Measurements from ENCODE around the gene WDTC1. TPM values are rescaled to one million over a fixed set of nuclear protein-coding genes. Genes with fewer than 3 reads are reported as not detected.

The WDTC1 gene
- total and polyA plus RNA-seq, 9 donors, result 20.2 to 43.9 (median 29.2) TPM

DNA sequence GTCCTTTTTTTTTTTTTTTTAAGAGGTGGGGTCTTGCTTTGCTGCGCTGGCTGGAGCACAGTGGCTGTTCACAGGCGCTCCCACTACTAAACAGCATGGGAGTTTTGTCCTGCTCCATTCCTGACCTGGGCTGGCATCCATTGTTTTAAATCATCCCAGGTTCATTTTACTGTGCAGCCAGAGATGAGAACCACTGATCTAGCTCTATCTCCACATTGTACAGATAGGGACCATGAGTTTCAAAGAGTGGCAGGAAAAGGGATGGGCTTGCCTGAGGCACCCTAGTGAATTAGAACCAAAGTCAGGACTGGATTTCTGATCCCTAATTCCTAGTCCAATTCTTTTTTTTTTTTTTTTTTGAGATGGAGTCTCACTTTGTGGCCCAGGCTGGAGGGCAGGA, 80.3 kb downstream of the WDTC1 start:
- no peaks in the 10 kb centered on the region for H3K4me1 ChIP-seq (ENCODE audit: insufficient read depth)
- TF ChIP-seq EP300 (IDR thresholded peaks at IDR 0.05), result no peak
- no peaks in the 10 kb centered on the region for H3K36me3 ChIP-seq
- H3K9me3 ChIP-seq, result no peaks in the 10 kb centered on the region
- no peak overlapping the region for H3K27ac ChIP-seq
- no peak for DNase-seq
- H3K4me3 ChIP-seq, result no peak overlapping the region
- intact Hi-C loops (cut with DNase I), result no loop called here
- no peaks in the 10 kb centered on the region for H3K27me3 ChIP-seq
- WGBS, 3 donors, result 38 to 44% (median 39%) methylated on average over 2 of the region's 2 CpGs

DNA sequence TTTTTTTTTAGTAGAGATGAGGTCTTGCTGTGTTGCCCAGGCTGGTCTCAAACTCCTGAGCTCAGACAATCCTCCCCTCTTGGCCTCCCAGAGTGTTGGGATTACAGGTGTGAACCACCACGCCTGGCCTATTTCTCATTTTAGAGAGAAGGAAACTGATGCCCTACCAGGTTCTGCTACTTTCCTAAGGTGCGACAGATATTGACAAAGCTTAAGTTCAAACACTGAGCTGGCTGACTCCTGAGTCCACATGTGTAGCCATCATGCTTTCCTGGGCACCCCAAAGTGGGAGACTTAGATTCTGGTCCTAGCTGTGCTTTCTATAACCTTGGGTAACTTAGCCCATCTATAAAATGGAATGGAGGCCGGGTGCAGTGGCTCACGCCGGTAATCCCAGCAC, 82.4 kb downstream of the WDTC1 start:
- DNase-seq, result no peak
- Histone ChIP-seq H3K27me3 (no peaks in the 10 kb centered on the region), H3K4me1 (ENCODE audit: insufficient read depth) (no peaks in the 10 kb centered on the region), H3K9me3 (no peaks in the 10 kb centered on the region), H3K36me3 (no peaks in the 10 kb centered on the region), H3K27ac (no peak overlapping the region), H3K4me3 (no peak overlapping the region)
- intact Hi-C loops (cut with DNase I), result no loop called here
- WGBS, 3 donors, result 78 to 91% (median 83%) methylated on average over 5 of the region's 5 CpGs
- TF ChIP-seq POLR2A (IDR thresholded peaks at IDR 0.05), result no peak
- no peak for TF ChIP-seq EP300 (IDR thresholded peaks at IDR 0.05)
- TF ChIP-seq CTCF (IDR thresholded peaks at IDR 0.05), result no peak

- 7 to 14% (median 12%) methylated on average over 4 of the region's 4 CpGs for WGBS, 3 donors
- intact Hi-C loops (cut with DNase I), result no loop called here
Measured at GRCh38 chr1:27318136-27318535, 83.7 kb downstream of the WDTC1 start.

GRCh38 chr1:27318596-27318995, 84.2 kb downstream of the WDTC1 start:
- no peak overlapping the region for H3K27ac ChIP-seq
- H3K27me3 ChIP-seq, result no peaks in the 10 kb centered on the region
- H3K4me1 ChIP-seq (ENCODE audit: insufficient read depth), result peaks cover 7% of the 10 kb centered on the region
- H3K9me3 ChIP-seq, result no peaks in the 10 kb centered on the region
- no peak for TF ChIP-seq CTCF (IDR thresholded peaks at IDR 0.05)
- TF ChIP-seq EP300 (IDR thresholded peaks at IDR 0.05), result no peak
- no peak for TF ChIP-seq POLR2A (IDR thresholded peaks at IDR 0.05)
- H3K36me3 ChIP-seq, result no peaks in the 10 kb centered on the region
- intact Hi-C loops (cut with DNase I), result no loop called here
- no peak overlapping the region for H3K4me3 ChIP-seq
- no peak for DNase-seq
- WGBS, 3 donors, result 5 to 31% (median 21%) methylated on average over 1 of the region's 1 CpG

More at GRCh38 chr1:27318136-27318535, 83.7 kb downstream of the WDTC1 start:
- TF ChIP-seq POLR2A (IDR thresholded peaks at IDR 0.05), result no peak
- no peak for TF ChIP-seq EP300 (IDR thresholded peaks at IDR 0.05)
- TF ChIP-seq CTCF (IDR thresholded peaks at IDR 0.05), result no peak
- H3K27ac ChIP-seq, result no peak overlapping the region
- peaks cover 5% of the 10 kb centered on the region for H3K4me1 ChIP-seq (ENCODE audit: insufficient read depth)
- H3K9me3 ChIP-seq, result no peaks in the 10 kb centered on the region
- no peaks in the 10 kb centered on the region for H3K36me3 ChIP-seq
- H3K27me3 ChIP-seq, result no peaks in the 10 kb centered on the region
- no peak overlapping the region for H3K4me3 ChIP-seq
- DNase-seq, result no peak

DNA sequence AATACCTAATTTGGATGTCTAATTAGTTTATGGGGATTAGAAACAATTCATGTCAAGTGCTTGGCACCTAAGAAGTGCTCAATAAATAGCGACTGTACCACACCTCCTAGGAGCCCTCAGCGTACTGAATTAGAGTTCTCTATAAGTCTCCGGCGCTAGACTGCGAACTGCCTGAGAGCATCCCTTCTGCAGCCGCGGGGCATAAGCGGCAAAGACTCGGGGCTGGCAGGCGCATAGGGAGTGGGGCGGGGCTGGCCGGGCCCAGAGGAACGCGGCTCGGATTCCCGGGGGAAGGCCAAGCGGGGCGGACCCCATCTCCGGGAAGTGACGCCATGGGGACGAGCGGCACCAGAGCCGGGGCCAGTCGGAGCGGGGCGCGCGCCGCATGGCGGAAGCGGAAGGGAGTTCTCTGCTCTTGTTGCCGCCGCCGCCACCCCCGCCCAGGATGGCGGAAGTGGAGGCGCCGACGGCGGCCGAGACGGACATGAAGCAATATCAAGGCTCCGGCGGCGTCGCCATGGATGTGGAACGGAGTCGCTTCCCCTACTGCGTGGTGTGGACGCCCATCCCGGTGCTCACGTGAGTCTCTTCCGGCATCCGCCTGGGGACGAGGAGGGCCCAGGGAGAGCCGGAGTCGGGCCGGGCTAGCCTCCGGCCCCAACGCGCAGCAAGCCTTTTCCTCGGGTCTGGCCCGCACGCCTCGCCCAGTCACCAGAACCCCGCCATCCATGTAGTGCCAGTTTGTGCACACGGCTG, 87.6 kb downstream of the WDTC1 start, which contains the start of gene TMEM222:
TSS of gene TMEM222 (plus strand) at position 351 of the 756 bp plus-strand sequence. CDS start at position 386, 35 bp downstream.
- Histone ChIP-seq H3K27ac (peak within 1 kb of the TSS in 1 of 2 donors; percentile 56), H3K9me3 (no peaks in the 10 kb centered on the region), H3K4me1 (ENCODE audit: insufficient read depth) (peaks cover 9% of the 10 kb centered on the region), H3K4me3 (peak within 1 kb of the TSS; percentile 92), H3K27me3 (no peaks in the 10 kb centered on the region), H3K36me3 (no peaks in the 10 kb centered on the region)
- DNase-seq, result peak; percentile 94 to 97 (median 96)
- intact Hi-C loops (cut with DNase I), result loop anchor here in 2 of 4 donors (2.0 to 5.0 kb wide), 2 partner anchors 29 to 35 kb away; no protein-coding TSS in a partner anchor
- TF ChIP-seq EP300 (IDR thresholded peaks at IDR 0.05) (peak; percentile 35), POLR2A (IDR thresholded peaks at IDR 0.05) (no peak), CTCF (IDR thresholded peaks at IDR 0.05) (peak in 2 of 3 donors; percentile 56 to 66)
- WGBS, 3 donors, result 0 to 1% (median 1%) methylated on average over 64 to 67 of the region's 67 CpGs

Data from ovary (tissue), 9 donors.